Natural killer cell (primary cell): Measurements from ENCODE around the gene HSF5. TPM values are rescaled to one million over a fixed set of nuclear protein-coding genes. Genes with fewer than 3 reads are reported as not detected.

Experiments used
- ATAC-seq, 3 donors: fragments of 150-1000 bp in 2 of 3; fragments of 200-7000 bp in 1 of 3; cut with Tn5 transposase; 1 replicate in 1 of 3; 2 replicates in 2 of 3; pipeline ENCODE4 v1.10.0; 2021; ENCODE audit warnings: mild to moderate bottlenecking in 2 of 3, moderate library complexity in 2 of 3
- DNase-seq, 2 donors: peaks; one replicate each; pipeline versions ENCODE4 v3.0.0 to v3.0.0-alpha.2; 2013 to 2021; ENCODE audit warnings: mixed read lengths in 1 of 2
- H3K27ac ChIP-seq: one replicate; pipeline ENCODE4 v1.5.1; 2013; ENCODE audit warnings: mild to moderate bottlenecking, low read length
- H3K27me3 ChIP-seq: one replicate; pipeline ENCODE4 v1.6.1; 2013; ENCODE audit warnings: low read length; ENCODE audit not compliant: control insufficient read depth, insufficient read depth
- H3K36me3 ChIP-seq: one replicate; pipeline ENCODE4 v1.6.1; 2013; ENCODE audit warnings: low read length; ENCODE audit not compliant: control insufficient read depth, insufficient read depth
- H3K4me1 ChIP-seq: one replicate; pipeline ENCODE4 v1.6.1; 2013; ENCODE audit warnings: low read length; ENCODE audit not compliant: control insufficient read depth, insufficient read depth
- H3K4me3 ChIP-seq: one replicate; pipeline ENCODE4 v1.5.1; 2013; ENCODE audit warnings: low read length
- H3K9me3 ChIP-seq: one replicate; pipeline ENCODE4 v1.6.1; 2013; ENCODE audit warnings: low read length; ENCODE audit not compliant: control insufficient read depth, insufficient read depth
- H3K27ac Mint-ChIP-seq, 2 donors: one replicate each; pipeline ENCODE4 v1.8.0; 2022; ENCODE audit warnings: mild to moderate bottlenecking in 2 of 2, mixed read lengths in 2 of 2, moderate library complexity in 1 of 2
- H3K27me3 Mint-ChIP-seq, 2 donors: one replicate each; pipeline ENCODE4 v1.8.0; 2022; ENCODE audit warnings: low read depth in 2 of 2, mixed read lengths in 2 of 2
- H3K36me3 Mint-ChIP-seq: one replicate; pipeline ENCODE4 v1.8.0; 2022; ENCODE audit warnings: mixed read lengths
- H3K4me1 Mint-ChIP-seq, 2 donors: one replicate each; pipeline ENCODE4 v1.8.0; 2022; ENCODE audit warnings: mixed read lengths in 2 of 2
- H3K4me3 Mint-ChIP-seq: one replicate; pipeline ENCODE4 v1.8.0; 2022; ENCODE audit warnings: mild to moderate bottlenecking, moderate library complexity, mixed read lengths
- H3K9me3 Mint-ChIP-seq, 2 donors: one replicate each; pipeline ENCODE4 v1.8.0; 2022; ENCODE audit warnings: mixed read lengths in 2 of 2
- WGBS: methylation state at CpG from one replicate; pipeline ENCODE4 v1.1.7; 2013; ENCODE audit warnings: missing lambda C conversion rate; ENCODE audit not compliant: insufficient coverage; 5-methylcytosine and 5-hydroxymethylcytosine counted together
- intact Hi-C: fragments of 100-400 bp; cut with micrococcal nuclease; formaldehyde crosslinking; loops from one replicate; pipeline ENCODE4 v1.14.2; 2022
- total RNA-seq, 4 donors: library from RNA; stranded (reverse); fragments of 120-200 nt in 1 of 4; gene quantifications; one replicate each; pipeline versions ENCODE4 v1.2.3 to v1.2.4, GENCODE V29; 2013 to 2022
- TF ChIP-seq, protein P1 (sequence below): fragments of 200-600 bp; IDR thresholded peaks from one replicate; pipeline ENCODE4 v1.8.0; 2022; ENCODE audit warnings: antibody characterized with exemption

Gene HSF5
- total RNA-seq, 3 donors from 2014 or later (not counting 1 experiment from before 2014, with no cell fraction given), result 0.45 to 1.00 (median 0.94) TPM

DNA sequence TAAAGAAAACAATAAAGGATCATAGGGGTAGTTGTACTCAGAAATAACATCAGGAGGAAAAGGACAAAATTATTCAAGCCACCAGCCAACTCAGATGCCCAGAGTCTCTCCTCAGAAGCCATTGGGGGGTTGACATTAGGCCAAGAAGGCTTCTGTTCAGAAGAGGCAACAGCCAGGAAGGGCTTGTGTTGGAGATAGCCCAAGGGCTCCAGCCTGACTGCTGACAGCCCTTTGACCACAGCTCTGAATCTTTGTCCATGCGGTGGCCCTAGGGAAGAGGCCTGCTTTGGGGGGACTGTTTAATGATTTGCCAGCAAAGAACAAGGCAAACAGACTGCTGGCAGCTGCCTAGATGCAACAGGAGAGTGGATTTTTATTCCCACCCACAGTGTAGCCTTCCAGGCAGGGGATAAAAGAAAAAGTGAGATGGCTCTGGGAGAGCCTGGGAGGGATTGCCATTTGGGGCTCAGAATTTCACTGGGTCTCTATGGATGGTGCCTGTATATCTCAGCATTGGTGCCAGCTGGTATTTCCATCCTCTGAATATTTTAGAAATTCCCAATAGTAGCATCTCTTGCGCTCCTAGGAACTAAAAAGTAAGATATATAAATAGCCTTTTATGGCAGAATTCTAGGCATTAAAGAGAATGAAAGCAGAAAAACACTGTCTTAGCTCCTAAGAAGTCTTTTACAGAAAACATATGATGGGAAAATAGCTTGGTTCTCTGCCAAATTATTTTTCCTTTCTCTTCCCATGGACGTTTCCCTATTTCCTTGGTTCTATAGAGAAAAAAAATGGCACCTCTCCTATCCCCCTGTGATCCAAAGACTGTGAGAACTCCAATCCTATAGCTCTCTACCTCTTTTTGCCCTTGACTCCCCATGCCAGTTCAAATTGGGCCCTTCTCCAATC lies 106.8 kb downstream of the HSF5 start:
- Mint-ChIP-seq H3K36me3 (no peaks in the 10 kb centered on the region), H3K9me3 (no peaks in the 10 kb centered on the region), H3K4me1 (peaks cover 59 to 60% of the 10 kb centered on the region in 2 donors), H3K27me3 (no peaks in the 10 kb centered on the region), H3K27ac (peak overlapping the region; percentile 83 to 86), H3K4me3 (peak overlapping the region; percentile 81)
- DNase-seq (no peak), ATAC-seq (no peak)
- Histone ChIP-seq H3K36me3 (no peaks in the 10 kb centered on the region), H3K27me3 (no peaks in the 10 kb centered on the region), H3K4me3 (no peak overlapping the region), H3K4me1 (peaks cover 36% of the 10 kb centered on the region), H3K9me3 (no peaks in the 10 kb centered on the region), H3K27ac (peak overlapping the region; percentile 45)
- WGBS, result 85% methylated on average over 2 of the region's 3 CpGs
- TF ChIP-seq, protein P1, sequence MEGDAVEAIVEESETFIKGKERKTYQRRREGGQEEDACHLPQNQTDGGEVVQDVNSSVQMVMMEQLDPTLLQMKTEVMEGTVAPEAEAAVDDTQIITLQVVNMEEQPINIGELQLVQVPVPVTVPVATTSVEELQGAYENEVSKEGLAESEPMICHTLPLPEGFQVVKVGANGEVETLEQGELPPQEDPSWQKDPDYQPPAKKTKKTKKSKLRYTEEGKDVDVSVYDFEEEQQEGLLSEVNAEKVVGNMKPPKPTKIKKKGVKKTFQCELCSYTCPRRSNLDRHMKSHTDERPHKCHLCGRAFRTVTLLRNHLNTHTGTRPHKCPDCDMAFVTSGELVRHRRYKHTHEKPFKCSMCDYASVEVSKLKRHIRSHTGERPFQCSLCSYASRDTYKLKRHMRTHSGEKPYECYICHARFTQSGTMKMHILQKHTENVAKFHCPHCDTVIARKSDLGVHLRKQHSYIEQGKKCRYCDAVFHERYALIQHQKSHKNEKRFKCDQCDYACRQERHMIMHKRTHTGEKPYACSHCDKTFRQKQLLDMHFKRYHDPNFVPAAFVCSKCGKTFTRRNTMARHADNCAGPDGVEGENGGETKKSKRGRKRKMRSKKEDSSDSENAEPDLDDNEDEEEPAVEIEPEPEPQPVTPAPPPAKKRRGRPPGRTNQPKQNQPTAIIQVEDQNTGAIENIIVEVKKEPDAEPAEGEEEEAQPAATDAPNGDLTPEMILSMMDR, result no peak
- intact Hi-C loops, result no loop called here

DNA sequence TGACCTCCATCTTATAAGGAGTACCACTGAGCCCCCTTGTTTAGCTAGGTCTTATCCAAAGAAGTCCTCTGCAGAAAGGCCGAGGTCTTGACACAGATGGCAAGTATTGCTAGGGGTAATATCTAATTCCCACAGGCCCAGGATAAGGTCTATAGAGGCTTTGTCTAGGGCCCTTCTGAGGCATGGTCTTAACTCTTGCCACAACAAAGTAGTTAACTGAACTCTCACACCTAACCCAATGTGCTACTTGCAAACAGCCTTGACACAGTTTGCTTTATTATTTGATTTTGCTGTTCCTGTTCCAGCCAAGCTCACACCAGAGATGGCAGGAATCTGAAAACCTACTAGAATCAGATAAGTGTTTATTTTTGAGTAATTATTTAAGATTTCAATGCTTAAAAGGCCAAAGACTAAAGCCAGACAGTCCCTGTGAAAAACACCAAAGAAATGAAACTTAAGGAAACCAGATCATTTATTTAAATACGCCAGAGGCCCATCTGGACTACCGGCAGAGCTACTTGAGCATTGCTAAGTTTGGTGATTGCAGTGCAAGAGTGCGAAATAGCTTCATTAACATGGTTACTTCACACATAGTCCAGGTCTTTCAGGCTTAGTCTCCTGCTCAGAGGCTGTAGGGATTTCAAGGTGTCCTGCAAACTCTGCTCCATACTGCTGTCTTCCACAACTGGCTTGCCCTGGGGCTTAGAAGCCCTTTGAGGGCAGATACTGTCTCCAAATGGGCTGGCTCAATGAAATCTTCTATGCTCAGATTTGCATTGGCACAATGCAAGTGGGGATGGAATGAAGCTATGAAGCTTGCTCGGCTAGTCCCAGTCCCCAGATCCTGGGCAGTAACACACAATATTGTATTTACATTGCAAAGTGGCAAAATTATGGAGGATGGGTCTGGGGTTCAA lies 107.7 kb downstream of the HSF5 start:
- H3K36me3 Mint-ChIP-seq, result no peaks in the 10 kb centered on the region
- peak; percentile 69 to 82 (median 82) for ATAC-seq
- H3K4me3 Mint-ChIP-seq, result peak overlapping the region; percentile 61

DNA sequence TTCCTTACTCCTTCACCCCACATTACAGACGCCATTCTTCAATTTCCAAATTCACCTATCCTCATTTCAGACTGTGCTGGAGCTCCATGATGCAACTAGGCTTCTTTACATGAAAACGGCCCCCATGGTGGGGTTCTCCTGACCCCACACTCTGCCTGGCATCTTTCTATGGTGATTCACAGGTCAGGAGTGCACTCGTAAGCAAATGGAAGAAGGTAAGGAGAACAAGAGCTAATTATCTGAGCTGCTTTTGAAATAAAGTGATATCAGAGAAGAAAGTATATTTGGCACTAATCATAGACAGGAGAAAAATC lies 108.7 kb downstream of the HSF5 start:
- TF ChIP-seq, protein P1, result no peak
- Histone ChIP-seq H3K4me3 (no peak overlapping the region), H3K27ac (peak overlapping the region; percentile 45), H3K9me3 (no peaks in the 10 kb centered on the region), H3K4me1 (peaks cover 36% of the 10 kb centered on the region), H3K36me3 (no peaks in the 10 kb centered on the region), H3K27me3 (no peaks in the 10 kb centered on the region)
- H3K27ac Mint-ChIP-seq, result peak overlapping the region; percentile 83 to 86
- DNase-seq (no peak), ATAC-seq (no peak)
- no peaks in the 10 kb centered on the region for H3K27me3 Mint-ChIP-seq
- H3K9me3 Mint-ChIP-seq, result no peaks in the 10 kb centered on the region
- 81% methylated on average over 1 of the region's 3 CpGs for WGBS
- intact Hi-C loops, result no loop called here
- H3K4me1 Mint-ChIP-seq, result peaks cover 54 to 61% of the 10 kb centered on the region in 2 donors
- no peaks in the 10 kb centered on the region for H3K36me3 Mint-ChIP-seq
- peak overlapping the region; percentile 45 for H3K4me3 Mint-ChIP-seq

More for the DNA sequence above, 107.7 kb downstream of the HSF5 start:
- Mint-ChIP-seq H3K27me3 (no peaks in the 10 kb centered on the region), H3K4me1 (peaks cover 60 to 64% of the 10 kb centered on the region in 2 donors), H3K9me3 (no peaks in the 10 kb centered on the region), H3K27ac (peak overlapping the region; percentile 83 to 86)
- Histone ChIP-seq H3K27me3 (no peaks in the 10 kb centered on the region), H3K4me3 (no peak overlapping the region), H3K4me1 (peaks cover 36% of the 10 kb centered on the region), H3K9me3 (no peaks in the 10 kb centered on the region), H3K36me3 (no peaks in the 10 kb centered on the region), H3K27ac (peak overlapping the region; percentile 45)
- TF ChIP-seq, protein P1, result no peak
- no peak for DNase-seq
- WGBS, result 67% methylated on average over 5 of the region's 5 CpGs
- intact Hi-C loops, result no loop called here
